Endodermal cell (in vitro differentiated cells): ENCODE data around the gene RAC3. TPM values are rescaled to one million over a fixed set of nuclear protein-coding genes. Genes with fewer than 3 reads are reported as not detected.

ENCODE experiments used
- DNase-seq: peaks from one replicate; pipeline ENCODE4 v3.0.0-alpha.2; 2017
- H3K27ac ChIP-seq: 2 replicates; pipeline ENCODE4 v1.5.1; 2013; ENCODE audit warnings: mild to moderate bottlenecking, low read depth, low read length, moderate library complexity
- H3K27me3 ChIP-seq: 2 replicates; pipeline ENCODE4 v1.6.1; 2013; ENCODE audit warnings: mild to moderate bottlenecking, low read length, moderate library complexity; ENCODE audit not compliant: insufficient read depth, control insufficient read depth, poor library complexity, severe bottlenecking
- H3K36me3 ChIP-seq: 2 replicates; pipeline ENCODE4 v1.7.0; 2013; ENCODE audit warnings: mild to moderate bottlenecking, low read length, moderate library complexity; ENCODE audit not compliant: control insufficient read depth, insufficient read depth
- H3K4me1 ChIP-seq: one replicate; pipeline ENCODE4 v1.7.0; 2013; ENCODE audit warnings: low read length; ENCODE audit not compliant: control insufficient read depth, insufficient read depth
- H3K4me3 ChIP-seq: 2 replicates; pipeline ENCODE4 v1.5.1; 2013; ENCODE audit warnings: mild to moderate bottlenecking, low read length, moderate library complexity
- H3K9ac ChIP-seq: 2 replicates; pipeline ENCODE4 v1.6.1; 2013; ENCODE audit warnings: mild to moderate bottlenecking, low read length, moderate library complexity; ENCODE audit not compliant: poor library complexity, severe bottlenecking; ENCODE audit errors: extremely low read depth
- H3K9me3 ChIP-seq: 2 replicates; pipeline ENCODE4 v1.6.1; 2013; ENCODE audit warnings: mild to moderate bottlenecking, low read length, moderate library complexity; ENCODE audit not compliant: control insufficient read depth
- H3K27ac Mint-ChIP-seq: 2 replicates; pipeline ENCODE4 v1.8.0; 2020; ENCODE audit warnings: mixed read lengths
- H3K27me3 Mint-ChIP-seq: 2 replicates; pipeline ENCODE4 v1.8.0; 2021; ENCODE audit warnings: mild to moderate bottlenecking, mixed read lengths; ENCODE audit not compliant: insufficient read depth
- H3K36me3 Mint-ChIP-seq: 2 replicates; pipeline ENCODE4 v1.8.0; 2020; ENCODE audit warnings: low read depth, mixed read lengths
- H3K4me1 Mint-ChIP-seq: 2 replicates; pipeline ENCODE4 v1.8.0; 2020; ENCODE audit warnings: mixed read lengths
- H3K4me3 Mint-ChIP-seq: 2 replicates; pipeline ENCODE4 v1.8.0; 2020; ENCODE audit warnings: mild to moderate bottlenecking, moderate library complexity, mixed read lengths
- H3K9me3 Mint-ChIP-seq: 2 replicates; pipeline ENCODE4 v1.8.0; 2020; ENCODE audit warnings: mild to moderate bottlenecking, mixed read lengths
- CTCF ChIP-seq: fragments of 200-600 bp; sonication (generic); conservative IDR thresholded peaks from 2 replicates; pipeline ENCODE4 v1.5.0; 2021; ENCODE audit warnings: antibody characterized with exemption, mild to moderate bottlenecking
- WGBS, 2 experiments: methylation state at CpG; one replicate each; pipeline versions ENCODE4 v1.1.5 to v1.1.7; 2013; ENCODE audit warnings: missing lambda C conversion rate in 2 of 2, mixed read lengths in 1 of 2; ENCODE audit not compliant: insufficient coverage in 1 of 2, insufficient read length in 1 of 2; 5-methylcytosine and 5-hydroxymethylcytosine counted together
- total RNA-seq, 2 donors: library from RNA; stranded (reverse); fragmentation: NEBNext Ultra II Directional in 1 of 2; extraction: Animal tissue kit (Norgen Biotek cat#: 25700) in 1 of 2; gene quantifications; 2 replicates in 1 of 2; 3 replicates in 1 of 2; pipeline ENCODE4 v1.2.1, GENCODE V29; 2021

Gene RAC3
- total RNA-seq, 2 donors from 2014 or later = 45.7 to 53.9 TPM

- Histone ChIP-seq H3K9ac (no peak overlapping the region), H3K27me3 (no peaks in the 10 kb centered on the region), H3K9me3 (no peaks in the 10 kb centered on the region), H3K36me3 (peaks cover 31% of the 10 kb centered on the region), H3K4me1 (no peaks in the 10 kb centered on the region), H3K27ac (no peak overlapping the region), H3K4me3 (no peak overlapping the region)
- Mint-ChIP-seq H3K4me3 (no peak overlapping the region), H3K27me3 (no peaks in the 10 kb centered on the region), H3K9me3 (no peaks in the 10 kb centered on the region), H3K36me3 (peaks cover 43% of the 10 kb centered on the region), H3K27ac (no peak overlapping the region), H3K4me1 (no peaks in the 10 kb centered on the region)
- WGBS, 2 experiments = 96% methylated on average over 14 of the region's 21 CpGs; no CpG with 5 or more reads in 1 of the 2 experiments
- no peak for DNase-seq
- no peak for TF ChIP-seq CTCF
These were observed 46.6 kb upstream of the RAC3 start for GRCh38 chr17:81984773-81985410.

GRCh38 chr17:81986606-81987005 is 44.9 kb upstream of the RAC3 start:
- no peak for DNase-seq
- no peak overlapping the region for H3K27ac Mint-ChIP-seq
- Histone ChIP-seq H3K4me1 (no peaks in the 10 kb centered on the region), H3K9ac (no peak overlapping the region), H3K36me3 (peaks cover 25% of the 10 kb centered on the region), H3K27ac (no peak overlapping the region), H3K9me3 (no peaks in the 10 kb centered on the region), H3K27me3 (no peaks in the 10 kb centered on the region), H3K4me3 (no peak overlapping the region)
- H3K27me3 Mint-ChIP-seq = no peaks in the 10 kb centered on the region
- no peak for TF ChIP-seq CTCF
- no peaks in the 10 kb centered on the region for H3K9me3 Mint-ChIP-seq
- peaks cover 44% of the 10 kb centered on the region for H3K36me3 Mint-ChIP-seq
- no peaks in the 10 kb centered on the region for H3K4me1 Mint-ChIP-seq
- 94 to 97% methylated on average over 20 to 26 of the region's 26 CpGs for WGBS, 2 experiments
- H3K4me3 Mint-ChIP-seq = no peak overlapping the region

GRCh38 chr17:81987161-81987770 is 44.2 kb upstream of the RAC3 start:
- no peak for DNase-seq
- H3K4me1 ChIP-seq = no peaks in the 10 kb centered on the region
- Mint-ChIP-seq H3K27ac (no peak overlapping the region), H3K27me3 (no peaks in the 10 kb centered on the region), H3K4me3 (no peak overlapping the region), H3K9me3 (no peaks in the 10 kb centered on the region), H3K36me3 (peaks cover 44% of the 10 kb centered on the region), H3K4me1 (no peaks in the 10 kb centered on the region)
- H3K27me3 ChIP-seq = no peaks in the 10 kb centered on the region
- no peak overlapping the region for H3K4me3 ChIP-seq
- no peak overlapping the region for H3K9ac ChIP-seq
- H3K9me3 ChIP-seq = no peaks in the 10 kb centered on the region
- no peak for TF ChIP-seq CTCF
- no peak overlapping the region for H3K27ac ChIP-seq
- H3K36me3 ChIP-seq = peaks cover 25% of the 10 kb centered on the region
- 94 to 97% methylated on average over 22 to 26 of the region's 26 CpGs for WGBS, 2 experiments
